Mucosa of descending colon (tissue), 3 donors: ENCODE measurements around the gene JADE1. TPM values are rescaled to one million over a fixed set of nuclear protein-coding genes. Genes with fewer than 3 reads are reported as not detected.

Experiments used
- ATAC-seq: fragments of 200-7000 bp; cut with Tn5 transposase; one replicate; pipeline ENCODE4 v1.9.1; 2020; ENCODE audit warnings: mild to moderate bottlenecking, moderate library complexity
- DNase-seq, 3 donors: peaks; one replicate each; pipeline ENCODE4 v3.0.0-alpha.2; 2020
- H3K36me3 ChIP-seq: fragments of 200-600 bp; one replicate; pipeline ENCODE4 v1.8.0; 2021; ENCODE audit warnings: low read depth, mild to moderate bottlenecking
- H3K4me1 ChIP-seq: fragments of 200-600 bp; one replicate; pipeline ENCODE4 v1.8.0; 2021; ENCODE audit warnings: low read depth, mild to moderate bottlenecking
- H3K4me3 ChIP-seq: fragments of 200-600 bp; one replicate; pipeline ENCODE4 v1.8.0; 2021; ENCODE audit warnings: mild to moderate bottlenecking
- H3K9me3 ChIP-seq: fragments of 200-600 bp; one replicate; pipeline ENCODE4 v1.8.0; 2021; ENCODE audit warnings: mild to moderate bottlenecking
- intact Hi-C, 2 donors: fragments of 100-400 bp; cut with DNase I in 1 of 2; cut with micrococcal nuclease in 1 of 2; formaldehyde crosslinking; loops; one replicate each; pipeline versions ENCODE4 v1.11.0 to v1.11.1; 2022; cut with DNase I, micrococcal nuclease
- total RNA-seq, 3 donors: library from RNA; stranded (reverse); fragmentation: NEBNext Ultra II Directional in 2 of 3; extraction: Animal tissue kit (Norgen Biotek cat#: 25700) in 2 of 3; gene quantifications; one replicate each; pipeline versions ENCODE4 v1.2.1 to v1.2.4, GENCODE V29; 2021 to 2023
- TF ChIP-seq, protein P1 (sequence below): fragments of 200-600 bp; IDR thresholded peaks from one replicate; pipeline ENCODE4 v1.8.0; 2022; ENCODE audit warnings: antibody characterized with exemption, mild to moderate bottlenecking
- donor health status: DM: no; HTN: no; CAD: no; lungs with moderate emphysema.
- donor health status: DM: no; HTN: no; CAD: no.
- donor health status: DM: no; HTN: yes; CAD: no.

The JADE1 gene
- total RNA-seq, 3 donors from 2014 or later: 8.5 to 30.9 (median 10.8) TPM

DNA sequence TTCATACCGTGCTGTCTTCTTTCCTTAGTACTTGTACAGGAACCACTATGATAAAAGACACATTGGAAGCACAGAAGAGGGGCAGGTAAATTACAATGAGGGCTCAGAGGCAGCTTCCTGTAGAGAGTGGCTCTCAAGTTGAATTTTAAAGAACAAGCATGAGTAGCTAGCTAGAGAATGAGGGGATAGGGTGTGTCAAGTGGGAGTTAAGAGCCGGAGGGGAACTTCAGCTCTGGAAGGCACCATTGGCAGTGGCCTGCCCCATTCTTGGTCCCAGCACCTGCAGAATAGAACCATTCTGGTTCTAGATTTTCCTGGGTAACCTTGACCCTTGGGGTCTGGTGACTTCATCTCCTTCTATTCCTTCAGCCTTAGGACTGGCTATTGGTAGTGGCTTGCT, 34.0 kb upstream of the JADE1 start:
- ATAC-seq (no peak), DNase-seq (no peak)
- TF ChIP-seq, protein P1, sequence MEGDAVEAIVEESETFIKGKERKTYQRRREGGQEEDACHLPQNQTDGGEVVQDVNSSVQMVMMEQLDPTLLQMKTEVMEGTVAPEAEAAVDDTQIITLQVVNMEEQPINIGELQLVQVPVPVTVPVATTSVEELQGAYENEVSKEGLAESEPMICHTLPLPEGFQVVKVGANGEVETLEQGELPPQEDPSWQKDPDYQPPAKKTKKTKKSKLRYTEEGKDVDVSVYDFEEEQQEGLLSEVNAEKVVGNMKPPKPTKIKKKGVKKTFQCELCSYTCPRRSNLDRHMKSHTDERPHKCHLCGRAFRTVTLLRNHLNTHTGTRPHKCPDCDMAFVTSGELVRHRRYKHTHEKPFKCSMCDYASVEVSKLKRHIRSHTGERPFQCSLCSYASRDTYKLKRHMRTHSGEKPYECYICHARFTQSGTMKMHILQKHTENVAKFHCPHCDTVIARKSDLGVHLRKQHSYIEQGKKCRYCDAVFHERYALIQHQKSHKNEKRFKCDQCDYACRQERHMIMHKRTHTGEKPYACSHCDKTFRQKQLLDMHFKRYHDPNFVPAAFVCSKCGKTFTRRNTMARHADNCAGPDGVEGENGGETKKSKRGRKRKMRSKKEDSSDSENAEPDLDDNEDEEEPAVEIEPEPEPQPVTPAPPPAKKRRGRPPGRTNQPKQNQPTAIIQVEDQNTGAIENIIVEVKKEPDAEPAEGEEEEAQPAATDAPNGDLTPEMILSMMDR: no peak
- no peaks in the 10 kb centered on the region for H3K4me1 ChIP-seq
- intact Hi-C loops: no loop called here
- no peak overlapping the region for H3K4me3 ChIP-seq
- H3K36me3 ChIP-seq: no peaks in the 10 kb centered on the region
- no peaks in the 10 kb centered on the region for H3K9me3 ChIP-seq

DNA sequence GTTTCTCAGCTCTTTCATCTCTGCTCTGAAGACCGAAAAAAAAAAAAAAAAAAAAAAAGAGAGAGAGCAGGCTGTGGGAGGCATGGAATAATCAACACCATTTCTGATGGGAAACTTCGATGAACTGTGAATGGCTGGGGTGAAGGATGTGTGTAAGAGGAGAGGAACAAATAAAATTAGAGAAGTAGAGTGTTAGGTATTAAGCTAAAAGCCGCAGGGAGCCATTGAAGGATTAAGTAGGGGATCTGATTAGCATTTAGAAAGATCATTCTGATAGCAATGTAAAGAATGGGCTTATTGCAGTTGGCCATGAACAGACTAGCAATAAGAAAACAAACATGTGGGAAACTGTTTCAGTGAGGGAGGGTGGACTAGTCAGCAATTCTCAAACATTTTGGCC, 33.6 kb upstream of the JADE1 start:
- DNase-seq (no peak), ATAC-seq (no peak)
- TF ChIP-seq, protein P1: no peak
- intact Hi-C loops: no loop called here
- Histone ChIP-seq H3K4me3 (no peak overlapping the region), H3K4me1 (no peaks in the 10 kb centered on the region), H3K9me3 (no peaks in the 10 kb centered on the region), H3K36me3 (no peaks in the 10 kb centered on the region)

DNA sequence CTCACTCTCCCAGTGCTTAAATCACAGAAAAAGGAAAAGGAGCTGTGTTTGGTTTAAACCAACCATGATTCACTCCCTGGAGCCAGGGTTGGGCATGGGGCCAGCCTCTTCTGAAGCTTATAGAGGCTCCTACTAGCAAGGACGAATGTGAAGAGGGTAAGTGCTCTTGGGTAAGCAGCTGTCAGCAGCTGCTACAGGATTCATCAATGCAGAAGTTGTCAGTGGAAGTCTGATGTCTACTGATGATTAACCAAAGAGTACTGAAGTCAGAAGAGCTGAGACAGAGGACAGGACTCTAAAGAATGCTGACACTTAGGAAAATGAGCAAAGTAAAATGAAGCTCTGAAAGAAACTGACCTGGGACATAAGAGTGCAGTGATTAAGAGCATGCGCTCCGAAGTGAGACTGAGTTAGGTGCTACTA, 32.7 kb upstream of the JADE1 start:
- intact Hi-C loops: no loop called here
- no peak overlapping the region for H3K4me3 ChIP-seq
- DNase-seq (peak in 2 of 3 donors; percentile 45 to 51), ATAC-seq (peak; percentile 53)
- H3K36me3 ChIP-seq: no peaks in the 10 kb centered on the region
- no peaks in the 10 kb centered on the region for H3K9me3 ChIP-seq
- TF ChIP-seq, protein P1: no peak
- H3K4me1 ChIP-seq: no peaks in the 10 kb centered on the region

DNA sequence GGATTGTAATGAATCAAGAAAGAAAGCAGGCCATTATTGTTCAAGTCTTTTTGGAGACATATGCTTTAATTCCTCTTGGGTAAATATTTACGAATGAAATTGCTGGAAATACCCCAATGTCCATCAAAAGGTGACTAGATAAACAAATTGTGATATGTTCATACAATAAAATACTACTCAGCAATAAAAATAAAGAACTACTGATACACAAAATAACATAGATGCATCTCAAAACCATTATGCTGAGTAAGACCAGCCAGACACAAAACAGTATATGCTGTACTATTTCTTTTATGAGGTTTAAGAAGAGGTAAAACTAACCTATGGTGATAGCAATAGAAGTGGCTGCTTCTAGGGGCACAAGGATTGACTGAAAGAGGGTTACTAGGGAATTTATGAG, 28.8 kb upstream of the JADE1 start:
- TF ChIP-seq, protein P1: no peak
- ATAC-seq: no peak

DNA sequence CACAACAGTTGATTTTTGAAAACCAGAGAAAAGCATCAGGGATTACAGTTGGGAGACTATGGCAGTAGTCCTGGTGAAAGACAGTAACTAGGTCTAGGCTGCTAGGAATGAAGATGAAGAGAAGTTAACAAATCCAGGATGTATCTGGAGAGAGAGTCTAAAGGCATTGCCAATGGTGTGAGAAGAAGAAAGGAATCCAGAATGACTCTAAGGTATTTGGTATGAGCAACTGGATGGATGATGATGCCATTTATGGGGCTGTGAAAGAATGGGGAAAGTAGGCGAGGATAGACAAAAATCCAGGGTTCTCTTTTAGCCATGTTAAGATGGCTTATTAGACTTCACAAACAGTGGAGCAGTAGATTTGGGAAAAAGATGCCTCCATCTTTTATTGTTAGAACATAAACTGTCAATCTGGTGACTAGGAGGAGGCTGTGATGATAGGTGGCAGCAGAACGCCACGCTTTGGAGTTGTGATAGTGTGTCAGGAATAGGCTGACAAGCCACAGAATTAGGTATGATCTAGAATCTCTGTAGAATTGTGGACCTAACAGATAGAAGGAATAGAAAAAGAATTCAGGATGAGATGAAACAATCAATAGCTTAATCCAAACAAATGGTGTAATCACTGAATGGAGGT, 27.3 kb upstream of the JADE1 start:
- DNase-seq (peak in 2 of 3 donors; percentile 66 to 67), ATAC-seq (peak; percentile 67)
- Histone ChIP-seq H3K4me3 (no peak overlapping the region), H3K36me3 (no peaks in the 10 kb centered on the region), H3K4me1 (no peaks in the 10 kb centered on the region), H3K9me3 (no peaks in the 10 kb centered on the region)
- intact Hi-C loops: no loop called here
- TF ChIP-seq, protein P1: no peak

More for the DNA sequence above, 28.8 kb upstream of the JADE1 start:
- H3K9me3 ChIP-seq: no peaks in the 10 kb centered on the region
- H3K4me1 ChIP-seq: no peaks in the 10 kb centered on the region
- DNase-seq: no peak
- H3K4me3 ChIP-seq: no peak overlapping the region
- H3K36me3 ChIP-seq: no peaks in the 10 kb centered on the region
- intact Hi-C loops: no loop called here
